Muscle of back (tissue), 13 donors: ENCODE results near the gene TMEM190. TPM values are rescaled to one million over a fixed set of nuclear protein-coding genes. Genes with fewer than 3 reads are reported as not detected.
"Not testable (repeated sequence)": the region's sequence is repeated elsewhere in the genome, so short reads cannot be mapped to it uniquely, and the experiment has no call there.

Experiments
- DNase-seq, 3 donors: peaks; one replicate each; pipeline versions ENCODE4 v3.0.0 to v3.0.0-alpha.2; 2013
- long read RNA-seq, 9 donors: transcript quantifications; one replicate each; lab custom pipeline, GENCODE V29; 2026
- polyA plus RNA-seq, 10 donors: library from polyadenylated mRNA; unstranded; fragments of 120-200 nt; gene quantifications; one replicate each; pipeline ENCODE4 v1.2.1, GENCODE V29; 2013; ENCODE audit not compliant: insufficient read length in 10 of 10

TMEM190 gene
- polyA plus RNA-seq: not detected
- long read RNA-seq, donor 1: 0 reads
- long read RNA-seq, donor 2: 0 reads
- long read RNA-seq, donor 3: 0 reads
- long read RNA-seq, donor 4: 0 reads
- long read RNA-seq, donor 5: 0 reads
- long read RNA-seq, donor 6: 0 reads
- long read RNA-seq, donor 7: 0 reads
- long read RNA-seq, donor 8: 0 reads
- long read RNA-seq, donor 9: 0 reads

GRCh38 chr19:55376241-55376933 lies at the start of gene TMEM190:
Gene TMEM190 (plus strand): TSS chr19:55376826. CDS start chr19:55376854, 28 bp downstream.
- DNase-seq: no peak

GRCh38 chr19:55328774-55329318 lies 47.8 kb upstream of the TMEM190 start:
- not testable (repeated sequence) for DNase-seq

GRCh38 chr19:55329791-55330190 lies 46.8 kb upstream of the TMEM190 start:
- DNase-seq: not testable (repeated sequence)

- DNase-seq: no peak
These were observed 42.8 kb upstream of the TMEM190 start for GRCh38 chr19:55333870-55334269.

- no peak for DNase-seq
These were observed 40.5 kb upstream of the TMEM190 start for GRCh38 chr19:55336101-55336500.

GRCh38 chr19:55339105-55339888 lies 37.3 kb upstream of the TMEM190 start, which contains the start of gene KMT5C:
Gene KMT5C (plus strand): TSS chr19:55339876. CDS start chr19:55341937, 2,061 bp downstream.
- peak; percentile 100 for DNase-seq

GRCh38 chr19:55339889-55340783 lies 36.5 kb upstream of the TMEM190 start:
- peak in 1 of 3 donors; percentile 56 for DNase-seq

GRCh38 chr19:55340784-55341147 lies 35.9 kb upstream of the TMEM190 start:
- peak in 1 of 3 donors; percentile 33 for DNase-seq

- DNase-seq: peak; percentile 76 to 83 (median 83)
These were observed 35.4 kb upstream of the TMEM190 start for GRCh38 chr19:55341171-55341588.

- DNase-seq: no peak
These were observed 34.8 kb upstream of the TMEM190 start for GRCh38 chr19:55341595-55342531.

GRCh38 chr19:55344444-55344843 lies 32.2 kb upstream of the TMEM190 start:
- peak; percentile 48 to 71 (median 57) for DNase-seq

GRCh38 chr19:55345101-55345817 lies 31.4 kb upstream of the TMEM190 start:
- no peak for DNase-seq

GRCh38 chr19:55345818-55346724 lies 30.6 kb upstream of the TMEM190 start:
- peak; percentile 52 to 75 (median 63) for DNase-seq

- DNase-seq: peak in 1 of 3 donors; percentile 36
These were observed 29.7 kb upstream of the TMEM190 start for GRCh38 chr19:55346725-55347441.

- no peak for DNase-seq
These were observed 29.1 kb upstream of the TMEM190 start for GRCh38 chr19:55347442-55348009.

GRCh38 chr19:55348317-55349034 lies 28.1 kb upstream of the TMEM190 start:
- DNase-seq: peak in 1 of 3 donors; percentile 49
